Loucy (cell line): Measurements from ENCODE around the gene FIBIN.

ENCODE experiments used
- CTCF ChIP-seq: fragments of 200-600 bp; sonication (generic); conservative IDR thresholded peaks from 2 replicates; pipeline ENCODE4 v1.5.1; 2014; ENCODE audit warnings: mild to moderate bottlenecking, antibody characterized with exemption, low read length
- EZH2phosphoT487 ChIP-seq: fragments of 200-600 bp; IDR thresholded peaks from 2 replicates; pipeline ENCODE4 v1.6.1; 2018; ENCODE audit warnings: antibody characterized with exemption, mild to moderate bottlenecking, moderate library complexity, borderline replicate concordance

GRCh38 chr11:26947379-26947844, 46.5 kb upstream of the FIBIN start:
- TF ChIP-seq EZH2phosphoT487 (no peak), CTCF (no peak)
